Transverse colon (tissue), 4 donors: Measurements from ENCODE around the gene ERICH4. TPM values are rescaled to one million over a fixed set of nuclear protein-coding genes. Genes with fewer than 3 reads are reported as not detected.

Experiments
- DNase-seq: peaks from one replicate; pipeline ENCODE4 v3.0.0-alpha.2; 2019
- H3K27ac ChIP-seq, 4 donors: fragments of 200-600 bp; sonication (generic); 2 replicates each; pipeline ENCODE4 v1.5.1; 2016 to 2018; ENCODE audit warnings: inconsistent platforms in 4 of 4
- H3K27me3 ChIP-seq: fragments of 200-600 bp; sonication (generic); 2 replicates; pipeline ENCODE4 v1.5.1; 2017; ENCODE audit warnings: inconsistent platforms
- H3K36me3 ChIP-seq, 4 donors: fragments of 200-600 bp; sonication (generic); 2 replicates each; pipeline ENCODE4 v1.5.1; 2017 to 2019; ENCODE audit warnings: inconsistent platforms in 4 of 4
- H3K4me1 ChIP-seq, 4 donors: fragments of 200-600 bp; sonication (generic); 2 replicates each; pipeline ENCODE4 v1.5.1; 2017 to 2020; ENCODE audit warnings: inconsistent platforms in 4 of 4
- H3K4me3 ChIP-seq, 4 donors: fragments of 200-600 bp; sonication (generic); 1 replicate in 1 of 4; 2 replicates in 3 of 4; pipeline versions ENCODE4 v1.5.1 to v1.6.1; 2017 to 2019; ENCODE audit warnings: inconsistent platforms in 4 of 4
- H3K9me3 ChIP-seq, 2 donors: fragments of 200-600 bp; sonication (generic); 2 replicates each; pipeline ENCODE4 v1.5.1; 2017 to 2019; ENCODE audit warnings: inconsistent platforms in 2 of 2
- EP300 ChIP-seq: sonication (generic); formaldehyde crosslinking; IDR thresholded peaks from one replicate; pipeline ENCODE4 v1.6.1; 2017; ENCODE audit warnings: antibody characterized with exemption, low read depth
- POLR2A ChIP-seq: fragments of 450-650 bp; IDR thresholded peaks from one replicate; pipeline ENCODE4 v1.6.1; 2016; ENCODE audit warnings: antibody characterized with exemption, mild to moderate bottlenecking, moderate library complexity
- POLR2AphosphoS5 ChIP-seq, 3 donors: sonication (generic); formaldehyde crosslinking; IDR thresholded peaks; one replicate each; pipeline ENCODE4 v1.6.1; 2016; ENCODE audit warnings: antibody characterized with exemption in 3 of 3
- WGBS, 2 donors: methylation state at CpG; one replicate each; pipeline ENCODE4 v1.1.5; 2018; ENCODE audit warnings: low coverage in 1 of 2; 5-methylcytosine and 5-hydroxymethylcytosine counted together
- in situ Hi-C, 4 donors: fragments of 200-750 bp; cut with MboI; loops; one replicate each; pipeline versions ENCODE4 v1.15.0 to v1.15.1; 2017; ENCODE audit warnings: low sequenced_read_pairs in 3 of 4, low pct_ligation_motif_present in 1 of 4, low pct_unique_long_range_greater_than_20kb in 1 of 4
- intact Hi-C: fragments of 100-400 bp; cut with DNase I; formaldehyde crosslinking; loops from one replicate; pipeline ENCODE4 v1.15.1; 2023; ENCODE audit warnings: low total_unique reads
- total RNA-seq, 4 donors: library from RNA; depleted of rRNA; stranded (reverse); fragments of >200 nt; gene quantifications; one replicate each; pipeline ENCODE4 v1.1.0, GENCODE V29; 2016
- TF ChIP-seq, protein P1 (sequence below), 5 experiments: fragments of 200-600 bp in 3 of 5; fragments of 450-650 bp in 2 of 5; sonication (generic) in 3 of 5; IDR thresholded peaks; 1 replicate in 2 of 5; 2 replicates in 3 of 5; pipeline ENCODE4 v1.5.1; 2016 to 2017; ENCODE audit warnings: antibody characterized with exemption in 5 of 5, inconsistent platforms in 3 of 5, mild to moderate bottlenecking in 2 of 5, moderate library complexity in 1 of 5

ERICH4 gene
- total RNA-seq, 4 donors from 2014 or later: not detected

GRCh38 chr19:41443813-41444455 is 978 bp downstream of the ERICH4 start:
- Histone ChIP-seq H3K4me1 (peaks cover 0 to 10% (median 4%) of the 10 kb centered on the region in 4 donors), H3K9me3 (no peaks in the 10 kb centered on the region), H3K36me3 (no peaks in the 10 kb centered on the region), H3K27me3 (peaks cover 21% of the 10 kb centered on the region), H3K27ac (no peak overlapping the region), H3K4me3 (no peak overlapping the region)
- 68 to 100% methylated on average over 1 to 6 of the region's 6 CpGs for WGBS, 2 donors
- in situ Hi-C loops (loop anchor here in 1 of 4 donors (10.0 kb wide), 1 partner anchor 131 kb away; the partner anchor contains the start of gene CEACAM21), intact Hi-C loops (no loop called here)
- DNase-seq: peak; percentile 3
- TF ChIP-seq, protein P1, sequence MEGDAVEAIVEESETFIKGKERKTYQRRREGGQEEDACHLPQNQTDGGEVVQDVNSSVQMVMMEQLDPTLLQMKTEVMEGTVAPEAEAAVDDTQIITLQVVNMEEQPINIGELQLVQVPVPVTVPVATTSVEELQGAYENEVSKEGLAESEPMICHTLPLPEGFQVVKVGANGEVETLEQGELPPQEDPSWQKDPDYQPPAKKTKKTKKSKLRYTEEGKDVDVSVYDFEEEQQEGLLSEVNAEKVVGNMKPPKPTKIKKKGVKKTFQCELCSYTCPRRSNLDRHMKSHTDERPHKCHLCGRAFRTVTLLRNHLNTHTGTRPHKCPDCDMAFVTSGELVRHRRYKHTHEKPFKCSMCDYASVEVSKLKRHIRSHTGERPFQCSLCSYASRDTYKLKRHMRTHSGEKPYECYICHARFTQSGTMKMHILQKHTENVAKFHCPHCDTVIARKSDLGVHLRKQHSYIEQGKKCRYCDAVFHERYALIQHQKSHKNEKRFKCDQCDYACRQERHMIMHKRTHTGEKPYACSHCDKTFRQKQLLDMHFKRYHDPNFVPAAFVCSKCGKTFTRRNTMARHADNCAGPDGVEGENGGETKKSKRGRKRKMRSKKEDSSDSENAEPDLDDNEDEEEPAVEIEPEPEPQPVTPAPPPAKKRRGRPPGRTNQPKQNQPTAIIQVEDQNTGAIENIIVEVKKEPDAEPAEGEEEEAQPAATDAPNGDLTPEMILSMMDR (IDR thresholded peaks at IDR 0.05): no peak
- TF ChIP-seq EP300 (no peak), POLR2AphosphoS5 (IDR thresholded peaks at IDR 0.05) (no peak), POLR2A (no peak)

GRCh38 chr19:41445575-41445974 is 2.6 kb downstream of the ERICH4 start:
- no peak overlapping the region for H3K4me3 ChIP-seq
- peaks cover 21% of the 10 kb centered on the region for H3K27me3 ChIP-seq
- no peaks in the 10 kb centered on the region for H3K36me3 ChIP-seq
- TF ChIP-seq POLR2AphosphoS5 (IDR thresholded peaks at IDR 0.05): no peak
- TF ChIP-seq POLR2A: no peak
- TF ChIP-seq, protein P1 (IDR thresholded peaks at IDR 0.05): no peak
- no peak for TF ChIP-seq EP300
- no peak for DNase-seq
- peaks cover 0 to 5% (median 0%) of the 10 kb centered on the region in 4 donors for H3K4me1 ChIP-seq
- in situ Hi-C loops: loop anchor here in 2 of 4 donors (5.0 to 10.0 kb wide), 2 partner anchors 127 to 129 kb away; partner anchors contain the start of gene CEACAM21 (in 1 of the 2)
- no peaks in the 10 kb centered on the region for H3K9me3 ChIP-seq
- intact Hi-C loops: loop anchor here (5.0 kb wide), 1 partner anchor 127 kb away; no protein-coding TSS in a partner anchor
- 46 to 64% methylated on average over 3 to 5 of the region's 5 CpGs for WGBS, 2 donors
- no peak overlapping the region for H3K27ac ChIP-seq

GRCh38 chr19:41447732-41448332 is 4.9 kb downstream of the ERICH4 start:
- intact Hi-C loops (loop anchor here (5.0 kb wide), 1 partner anchor 124 kb away; no protein-coding TSS in a partner anchor), in situ Hi-C loops (loop anchor here in 2 of 4 donors (5.0 to 10.0 kb wide), 2 partner anchors 124 to 127 kb away; partner anchors contain the start of gene CEACAM21 (in 1 of the 2))
- no peak for DNase-seq
- TF ChIP-seq, protein P1 (IDR thresholded peaks at IDR 0.05): no peak
- TF ChIP-seq POLR2AphosphoS5 (IDR thresholded peaks at IDR 0.05) (no peak), POLR2A (no peak)
- Histone ChIP-seq H3K27me3 (peaks cover 21% of the 10 kb centered on the region), H3K4me3 (no peak overlapping the region), H3K9me3 (no peaks in the 10 kb centered on the region), H3K36me3 (no peaks in the 10 kb centered on the region), H3K27ac (no peak overlapping the region), H3K4me1 (peaks cover 0 to 5% (median 0%) of the 10 kb centered on the region in 4 donors)
- WGBS, 2 donors: 58 to 63% methylated on average over 11 to 12 of the region's 12 CpGs
